ENCODE results near the gene MTFR2. TPM values are rescaled to one million over a fixed set of nuclear protein-coding genes. Genes with fewer than 3 reads are reported as not detected.
"Not testable (repeated sequence)": the region's sequence is repeated elsewhere in the genome, so short reads cannot be mapped to it uniquely, and the experiment has no call there.

MTFR2 gene
- polyA plus RNA-seq, 1 donor (not counting 4 experiments of a cell fraction or from before 2014, with no cell fraction given), result 12.0 TPM

DNA sequence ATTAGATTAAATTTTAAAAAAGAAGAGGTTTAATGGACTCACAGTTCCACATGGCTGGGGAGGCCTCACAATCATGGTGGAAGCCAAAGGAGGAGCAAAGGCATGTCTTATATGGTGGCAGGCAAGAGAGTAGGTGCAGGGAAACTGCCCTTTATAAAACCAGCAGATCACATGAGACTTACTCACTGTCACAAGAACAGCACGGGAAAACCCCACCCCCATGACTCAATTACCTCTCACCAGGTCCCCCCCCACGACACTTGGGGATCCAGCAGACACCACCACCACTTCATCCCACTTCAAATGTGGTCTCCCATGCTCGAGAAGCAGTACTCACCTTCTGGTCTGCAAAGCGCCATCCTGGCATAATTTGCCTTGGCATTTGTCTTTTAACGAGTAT is 24.6 kb downstream of the MTFR2 start:
- Histone ChIP-seq H3K9me3 (ENCODE audit: control insufficient read depth, low read depth, low read length) (no peaks in the 10 kb centered on the region), H2AFZ (ENCODE audit: control insufficient read depth, low read length) (no peak overlapping the region), H3K4me2 (ENCODE audit: control insufficient read depth, extremely low read depth, insufficient read depth, low read depth, low read length) (no peak overlapping the region), H3K27me3 (ENCODE audit: control insufficient read depth, extremely low read depth, insufficient read depth, low read length) (no peaks in the 10 kb centered on the region), H3K79me2 (ENCODE audit: control insufficient read depth, insufficient read depth, low read length) (no peaks in the 10 kb centered on the region), H3K4me1 (ENCODE audit: control insufficient read depth, extremely low read depth, insufficient read depth, low read length) (no peaks in the 10 kb centered on the region), H3K9me1 (ENCODE audit: control insufficient read depth, extremely low read depth, insufficient read depth, low read length) (no peaks in the 10 kb centered on the region), H3K27ac (ENCODE audit: control insufficient read depth, insufficient read depth, low read length) (no peak overlapping the region), H3K36me3 (ENCODE audit: control insufficient read depth in 2 of 2, extremely low read depth in 1 of 2, insufficient read depth in 2 of 2, low read length in 2 of 2) (no peaks in the 10 kb centered on the region), H3K9ac (ENCODE audit: control insufficient read depth, extremely low read depth, insufficient read depth, low read length) (no peak overlapping the region), H3K4me3 (ENCODE audit: control insufficient read depth in 2 of 3, extremely low read depth in 1 of 3, insufficient read depth in 2 of 3, low read depth in 1 of 3, low read length in 3 of 3) (no peak overlapping the region), H4K20me1 (ENCODE audit: control insufficient read depth, extremely low read depth, insufficient read depth, low read length) (no peaks in the 10 kb centered on the region)
- FAIRE-seq, result no peak
- dilution Hi-C loops (cut with MboI; ENCODE audit: extremely low pct_ligation_motif_present, low sequenced_read_pairs), result no loop called here
- no peak for TF ChIP-seq EZH2 (IDR thresholded peaks at IDR 0.05; ENCODE audit: low read length)
- TF ChIP-seq, protein P1, sequence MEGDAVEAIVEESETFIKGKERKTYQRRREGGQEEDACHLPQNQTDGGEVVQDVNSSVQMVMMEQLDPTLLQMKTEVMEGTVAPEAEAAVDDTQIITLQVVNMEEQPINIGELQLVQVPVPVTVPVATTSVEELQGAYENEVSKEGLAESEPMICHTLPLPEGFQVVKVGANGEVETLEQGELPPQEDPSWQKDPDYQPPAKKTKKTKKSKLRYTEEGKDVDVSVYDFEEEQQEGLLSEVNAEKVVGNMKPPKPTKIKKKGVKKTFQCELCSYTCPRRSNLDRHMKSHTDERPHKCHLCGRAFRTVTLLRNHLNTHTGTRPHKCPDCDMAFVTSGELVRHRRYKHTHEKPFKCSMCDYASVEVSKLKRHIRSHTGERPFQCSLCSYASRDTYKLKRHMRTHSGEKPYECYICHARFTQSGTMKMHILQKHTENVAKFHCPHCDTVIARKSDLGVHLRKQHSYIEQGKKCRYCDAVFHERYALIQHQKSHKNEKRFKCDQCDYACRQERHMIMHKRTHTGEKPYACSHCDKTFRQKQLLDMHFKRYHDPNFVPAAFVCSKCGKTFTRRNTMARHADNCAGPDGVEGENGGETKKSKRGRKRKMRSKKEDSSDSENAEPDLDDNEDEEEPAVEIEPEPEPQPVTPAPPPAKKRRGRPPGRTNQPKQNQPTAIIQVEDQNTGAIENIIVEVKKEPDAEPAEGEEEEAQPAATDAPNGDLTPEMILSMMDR (optimal IDR thresholded peaks at IDR 0.05 in 1 of 3, IDR thresholded peaks at IDR 0.05 in 1 of 3, conservative IDR thresholded peaks at IDR 0.05 in 1 of 3; ENCODE audit: extremely low read depth in 1 of 3, insufficient read depth in 2 of 3, low read length in 3 of 3), result no peak
- DNase-seq (ENCODE audit: low read depth, low spot score), result no peak

DNA sequence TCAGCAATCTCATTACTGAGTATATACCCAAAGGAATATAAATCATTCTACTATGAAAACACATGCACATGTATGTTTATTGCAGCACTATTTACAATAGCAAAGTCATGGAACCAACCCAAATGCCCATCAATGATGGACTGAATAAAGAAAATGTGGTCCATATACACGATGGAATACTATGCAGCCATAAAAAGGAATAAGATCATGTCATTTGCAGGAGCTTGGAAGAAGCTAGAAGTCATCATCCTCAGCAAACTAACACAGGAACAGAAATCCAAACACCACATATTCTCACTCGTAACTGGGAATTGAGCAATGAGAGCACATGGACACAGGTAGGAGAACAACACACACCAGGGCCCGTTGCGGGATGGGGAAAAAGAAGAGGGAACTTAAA is 25.1 kb downstream of the MTFR2 start:
- H3K9me1 ChIP-seq (ENCODE audit: control insufficient read depth, extremely low read depth, insufficient read depth, low read length); H2AFZ ChIP-seq (ENCODE audit: control insufficient read depth, low read length); H3K79me2 ChIP-seq (ENCODE audit: control insufficient read depth, insufficient read depth, low read length); H3K36me3 ChIP-seq (ENCODE audit: control insufficient read depth in 2 of 2, extremely low read depth in 1 of 2, insufficient read depth in 2 of 2, low read length in 2 of 2); DNase-seq (ENCODE audit: low read depth, low spot score); H3K27ac ChIP-seq (ENCODE audit: control insufficient read depth, insufficient read depth, low read length); H3K9me3 ChIP-seq (ENCODE audit: control insufficient read depth, low read depth, low read length); H3K27me3 ChIP-seq (ENCODE audit: control insufficient read depth, extremely low read depth, insufficient read depth, low read length); H3K4me3 ChIP-seq (ENCODE audit: control insufficient read depth in 2 of 3, extremely low read depth in 1 of 3, insufficient read depth in 2 of 3, low read depth in 1 of 3, low read length in 3 of 3); H3K4me1 ChIP-seq (ENCODE audit: control insufficient read depth, extremely low read depth, insufficient read depth, low read length); H4K20me1 ChIP-seq (ENCODE audit: control insufficient read depth, extremely low read depth, insufficient read depth, low read length); dilution Hi-C loops (cut with MboI; ENCODE audit: extremely low pct_ligation_motif_present, low sequenced_read_pairs); H3K9ac ChIP-seq (ENCODE audit: control insufficient read depth, extremely low read depth, insufficient read depth, low read length); H3K4me2 ChIP-seq (ENCODE audit: control insufficient read depth, extremely low read depth, insufficient read depth, low read depth, low read length); FAIRE-seq: not testable (repeated sequence)

All from keratinocyte (primary cell).